IMR-90 (cell line): ENCODE results near the gene LGI4. TPM values are rescaled to one million over a fixed set of nuclear protein-coding genes. Genes with fewer than 3 reads are reported as not detected.
A peak's percentile ranks its signal among the peaks of the same experiment; 100 is the strongest.

Experiments used
- ATAC-seq: fragments of 200-7000 bp; cut with Tn5 transposase; 2 replicates; pipeline ENCODE4 v1.9.1; 2020; ENCODE audit warnings: low read depth, mild to moderate bottlenecking, moderate library complexity
- BruUV-seq: library from RNA; stranded (reverse); fragments of 400-500 nt; replicated peaks from 2 replicates; lab custom pipeline; 2021; lab: Mats Ljungman, UMichigan
- CTCF ChIA-PET: fragments of 300-600 bp; formaldehyde crosslinking; extraction: SDS; loops from one replicate; lab custom pipeline; 2021; ENCODE audit warnings: antibody characterized with exemption; lab: Yijun Ruan, JAX
- POLR2A ChIA-PET: fragments of 300-600 bp; sonication (Branson Sonifier 250); formaldehyde crosslinking; loops from one replicate; lab custom pipeline; 2022; ENCODE audit warnings: antibody characterized with exemption; ENCODE audit not compliant: unreplicated experiment; lab: Charles Lee
- DNase-seq: peaks from one replicate; pipeline ENCODE4 v3.0.0; 2013
- H2AFZ ChIP-seq: replicated peaks from 2 replicates; pipeline ENCODE3; 2013; ENCODE audit warnings: low read length, mild to moderate bottlenecking; ENCODE audit not compliant: poor library complexity
- H2AK5ac ChIP-seq: 2 replicates; pipeline ENCODE4 v1.6.1; 2013; ENCODE audit warnings: low read depth, low read length, inconsistent platforms
- H2AK9ac ChIP-seq: replicated peaks from 2 replicates; pipeline ENCODE3; 2013; ENCODE audit warnings: mild to moderate bottlenecking, low read depth, low read length, moderate library complexity; ENCODE audit not compliant: poor library complexity
- H2BK120ac ChIP-seq: 2 replicates; pipeline ENCODE4 v1.6.1; 2013; ENCODE audit warnings: low read depth, low read length, inconsistent platforms
- H2BK15ac ChIP-seq: 3 replicates; pipeline ENCODE4 v1.6.1; 2013; ENCODE audit warnings: low read depth, low read length, inconsistent platforms
- H2BK20ac ChIP-seq: 2 replicates; pipeline ENCODE4 v1.6.1; 2013; ENCODE audit warnings: low read depth, mild to moderate bottlenecking, inconsistent platforms, low read length, moderate library complexity
- H2BK5ac ChIP-seq: 2 replicates; pipeline ENCODE4 v1.6.1; 2013; ENCODE audit warnings: mild to moderate bottlenecking, low read depth, low read length, inconsistent platforms; ENCODE audit not compliant: poor library complexity, severe bottlenecking
- H3K14ac ChIP-seq: replicated peaks from 2 replicates; pipeline ENCODE4 v1.6.1; 2013; ENCODE audit warnings: low read depth, low read length, inconsistent platforms
- H3K18ac ChIP-seq: 2 replicates; pipeline ENCODE4 v1.6.1; 2013; ENCODE audit warnings: low read depth, low read length, control low read depth
- H3K23ac ChIP-seq: 2 replicates; pipeline ENCODE4 v1.6.1; 2013; ENCODE audit warnings: low read depth, low read length, inconsistent platforms
- H3K27ac ChIP-seq: 2 replicates; pipeline ENCODE4 v1.5.1; 2013; ENCODE audit warnings: mild to moderate bottlenecking, control low read depth, low read length; ENCODE audit not compliant: insufficient read depth
- H3K27me3 ChIP-seq: 2 replicates; pipeline ENCODE4 v1.6.1; 2013; ENCODE audit warnings: low read length; ENCODE audit not compliant: control insufficient read depth, insufficient read depth
- H3K36me3 ChIP-seq: 2 replicates; pipeline ENCODE4 v1.6.1; 2013; ENCODE audit warnings: low read length, mixed read lengths; ENCODE audit not compliant: control insufficient read depth, insufficient read depth
- H3K4ac ChIP-seq: 2 replicates; pipeline ENCODE4 v1.6.1; 2013; ENCODE audit warnings: low read depth, low read length, inconsistent platforms
- H3K4me1 ChIP-seq: 2 replicates; pipeline ENCODE4 v1.6.1; 2013; ENCODE audit warnings: low read length, mixed read lengths; ENCODE audit not compliant: control insufficient read depth, insufficient read depth
- H3K4me2 ChIP-seq: 2 replicates; pipeline ENCODE4 v1.6.1; 2013; ENCODE audit warnings: low read depth, mild to moderate bottlenecking, control low read depth, low read length, moderate library complexity
- H3K4me3 ChIP-seq: 2 replicates; pipeline ENCODE4 v1.5.1; 2013; ENCODE audit warnings: low read depth, mild to moderate bottlenecking, control low read depth, low read length, moderate library complexity; ENCODE audit not compliant: insufficient read depth
- H3K56ac ChIP-seq: 2 replicates; pipeline ENCODE4 v1.6.1; 2013; ENCODE audit warnings: low read length, inconsistent platforms; ENCODE audit not compliant: insufficient read depth; ENCODE audit errors: extremely low read depth
- H3K79me1 ChIP-seq, 2 experiments: 2 replicates each; pipeline ENCODE4 v1.6.1; 2013; ENCODE audit warnings: low read length in 2 of 2, inconsistent platforms in 1 of 2, low read depth in 1 of 2
- H3K9ac ChIP-seq: 2 replicates; pipeline ENCODE4 v1.6.1; 2013; ENCODE audit warnings: low read depth, low read length, control low read depth
- H3K9me1 ChIP-seq: 2 replicates; pipeline ENCODE4 v1.6.1; 2013; ENCODE audit warnings: low read length, inconsistent platforms; ENCODE audit not compliant: insufficient read depth
- H3K9me3 ChIP-seq: 2 replicates; pipeline ENCODE4 v1.6.1; 2013; ENCODE audit warnings: low read length; ENCODE audit not compliant: control insufficient read depth, insufficient read depth
- H4K20me1 ChIP-seq: 2 replicates; pipeline ENCODE4 v1.6.1; 2013; ENCODE audit warnings: low read length, inconsistent platforms; ENCODE audit not compliant: insufficient read depth
- H4K5ac ChIP-seq: 2 replicates; pipeline ENCODE4 v1.6.1; 2013; ENCODE audit warnings: mild to moderate bottlenecking, low read depth, low read length, control low read depth
- H4K8ac ChIP-seq, 2 experiments: 2 replicates each; pipeline ENCODE4 v1.6.1; 2013; ENCODE audit warnings: low read depth in 2 of 2, low read length in 2 of 2, control low read depth in 1 of 2, inconsistent platforms in 1 of 2
- H4K91ac ChIP-seq: 2 replicates; pipeline ENCODE4 v1.6.1; 2013; ENCODE audit warnings: low read depth, low read length, inconsistent platforms; ENCODE audit not compliant: insufficient read depth
- MXI1 ChIP-seq: IDR thresholded peaks from 2 replicates; pipeline ENCODE4 v1.6.1; 2012; ENCODE audit warnings: low read depth, mild to moderate bottlenecking, low read length, moderate library complexity, borderline replicate concordance
- USF2 ChIP-seq: fragments of 150-350 bp; IDR thresholded peaks from 2 replicates; pipeline ENCODE4 v1.6.1; 2017; ENCODE audit warnings: mild to moderate bottlenecking, antibody characterized with exemption, low read length, low read depth
- WGBS, 2 experiments: methylation state at CpG; one replicate each; pipeline versions ENCODE4 v1.1.5 to v1.1.7; 2013; ENCODE audit warnings: missing lambda C conversion rate in 2 of 2; ENCODE audit not compliant: insufficient read length in 1 of 2; ENCODE audit errors: extremely low coverage in 2 of 2; 5-methylcytosine and 5-hydroxymethylcytosine counted together
- dilution Hi-C: fragments of 300-500 bp; cut with HindIII; formaldehyde crosslinking; loops from one replicate; pipeline ENCODE4 v1.14.3; 2018; ENCODE audit warnings: low sequenced_read_pairs; ENCODE audit not compliant: unreplicated experiment
- in situ Hi-C: fragments of 300-500 bp; cut with MboI; formaldehyde crosslinking; loops from 3 replicates; pipeline ENCODE4 v1.14.3; 2019; ENCODE audit warnings: low sequenced_read_pairs, inconsistent platforms, mixed read lengths
- intact Hi-C: fragments of 100-400 bp; cut with micrococcal nuclease; formaldehyde crosslinking; loops from 2 replicates; pipeline ENCODE4 v1.10.0; 2022
- polyA plus RNA-seq, 3 experiments: library from polyadenylated mRNA; depleted of rRNA; stranded (reverse); fragments of >200 nt; gene quantifications; 2 replicates each; pipeline ENCODE4 v1.2.3, GENCODE V29; 2012; ENCODE audit warnings: low replicate concordance in 1 of 3
- total RNA-seq: library from RNA; depleted of rRNA; stranded (reverse); fragments of >200 nt; gene quantifications from 2 replicates; pipeline ENCODE4 v1.2.3, GENCODE V29; 2012

Gene LGI4
- total and polyA plus RNA-seq, 2 of the 4 experiments (the other 2 are of a cell fraction), result 0.10 TPM; not detected in 1

GRCh38 chr19:35161434-35161743 is 26.5 kb upstream of the LGI4 start:
- Histone ChIP-seq H3K56ac (no peak overlapping the region), H3K9ac (no peak overlapping the region), H3K4me2 (no peak overlapping the region), H3K79me1 (peaks cover 6 to 23% of the 10 kb centered on the region in 2 experiments), H3K27ac (no peak overlapping the region), H2BK15ac (no peak overlapping the region), H2AK5ac (no peak overlapping the region), H3K4me1 (no peaks in the 10 kb centered on the region), H2AFZ (no peak overlapping the region), H3K4ac (no peak overlapping the region), H3K4me3 (no peak overlapping the region), H2BK120ac (no peak overlapping the region), H3K36me3 (peaks cover 62% of the 10 kb centered on the region), H4K8ac (no peak overlapping the region), H4K91ac (no peak overlapping the region), H2BK20ac (no peak overlapping the region), H4K5ac (no peak overlapping the region), H3K18ac (no peak overlapping the region), H2AK9ac (peak overlapping the region; percentile 10), H4K20me1 (0 out of 2 replicates have a peak, but pooled peaks cover 2% of the 10 kb centered on the region), H3K23ac (no peak overlapping the region), H3K27me3 (no peaks in the 10 kb centered on the region), H2BK5ac (no peak overlapping the region), H3K14ac (no peak overlapping the region), H3K9me1 (peaks cover 3% of the 10 kb centered on the region; the same call in 1 of the 2 replicates), H3K9me3 (peaks cover 27% of the 10 kb centered on the region)
- in situ Hi-C loops, result no loop called here
- dilution Hi-C loops, result no loop called here
- ChIA-PET POLR2A (no interaction called here), CTCF (no interaction called here)
- BruUV-seq, result no TSS peak
- intact Hi-C loops, result no loop called here
- 100% methylated on average over 1 of the region's 2 CpGs; no CpG with 5 or more reads in 1 of the 2 experiments for WGBS, 2 experiments
- ATAC-seq (no peak), DNase-seq (no peak)
- TF ChIP-seq MXI1 (no peak), USF2 (0 out of 2 replicates have a peak, but pooled peaks have one; percentile 18)
